Purkinje cell (primary cell): ENCODE results near the gene CHTF8. TPM values are rescaled to one million over a fixed set of nuclear protein-coding genes. Genes with fewer than 3 reads are reported as not detected.

ENCODE experiments used
- polyA plus RNA-seq: library from polyadenylated mRNA; unstranded; fragments of >200 nt; fragmentation: Nextera tagmentation; gene quantifications from 2 replicates; pipeline ENCODE4 v1.2.1, GENCODE V29; 2014

The CHTF8 gene, protein sequence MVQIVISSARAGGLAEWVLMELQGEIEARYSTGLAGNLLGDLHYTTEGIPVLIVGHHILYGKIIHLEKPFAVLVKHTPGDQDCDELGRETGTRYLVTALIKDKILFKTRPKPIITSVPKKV
- 1.3 and 1.6 TPM in 2 replicates for polyA plus RNA-seq

DNA sequence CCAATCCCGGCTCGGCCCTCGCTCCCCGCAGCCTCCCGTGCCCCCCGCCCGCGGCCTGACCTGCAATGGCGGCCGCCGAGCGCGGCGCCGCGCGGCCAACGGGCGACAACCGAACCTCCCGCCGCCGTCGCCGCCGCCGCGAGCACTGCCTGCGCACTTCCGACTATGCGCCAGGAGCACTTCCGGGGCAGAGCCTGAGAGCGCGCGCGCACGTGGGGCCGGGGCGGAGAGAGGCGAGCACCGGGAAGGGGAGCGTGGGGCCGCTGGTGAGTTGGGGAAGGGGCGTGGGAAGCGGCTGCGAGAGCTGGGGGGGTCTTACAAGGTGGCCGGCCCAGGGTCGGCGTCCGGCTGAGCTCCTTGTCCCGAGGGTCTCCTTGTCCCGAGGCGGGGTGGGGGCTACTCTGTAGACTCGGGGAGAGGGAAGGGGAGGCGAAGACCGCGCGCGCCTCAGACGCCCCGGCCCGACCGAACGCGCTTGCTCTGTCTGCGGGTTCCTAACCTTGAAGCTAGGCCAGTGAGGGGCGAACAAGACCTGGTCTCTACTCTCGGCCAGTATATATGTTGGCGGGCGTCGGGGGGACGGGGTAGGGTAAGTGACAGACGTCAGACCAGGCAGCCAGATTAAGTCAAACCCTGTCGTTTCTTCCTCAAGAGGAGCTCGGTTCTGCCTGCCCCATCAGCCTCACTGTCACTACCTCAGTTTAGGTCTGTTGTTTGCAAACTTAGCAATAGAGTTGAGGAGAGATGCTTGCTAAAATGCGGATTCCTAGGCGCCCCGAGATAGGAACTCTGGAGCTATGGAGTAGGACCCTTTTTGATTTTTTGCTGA lies at the start of gene CHTF8, which contains the start of gene UTP4:
CHTF8 (minus strand) TSS at position 165 of the 829 bp plus-strand sequence. CDS start 11,130 bp downstream, outside the sequence.
UTP4 (plus strand) TSS at position 226 of the 829 bp plus-strand sequence. CDS start 811 bp downstream, outside the sequence.

DNA sequence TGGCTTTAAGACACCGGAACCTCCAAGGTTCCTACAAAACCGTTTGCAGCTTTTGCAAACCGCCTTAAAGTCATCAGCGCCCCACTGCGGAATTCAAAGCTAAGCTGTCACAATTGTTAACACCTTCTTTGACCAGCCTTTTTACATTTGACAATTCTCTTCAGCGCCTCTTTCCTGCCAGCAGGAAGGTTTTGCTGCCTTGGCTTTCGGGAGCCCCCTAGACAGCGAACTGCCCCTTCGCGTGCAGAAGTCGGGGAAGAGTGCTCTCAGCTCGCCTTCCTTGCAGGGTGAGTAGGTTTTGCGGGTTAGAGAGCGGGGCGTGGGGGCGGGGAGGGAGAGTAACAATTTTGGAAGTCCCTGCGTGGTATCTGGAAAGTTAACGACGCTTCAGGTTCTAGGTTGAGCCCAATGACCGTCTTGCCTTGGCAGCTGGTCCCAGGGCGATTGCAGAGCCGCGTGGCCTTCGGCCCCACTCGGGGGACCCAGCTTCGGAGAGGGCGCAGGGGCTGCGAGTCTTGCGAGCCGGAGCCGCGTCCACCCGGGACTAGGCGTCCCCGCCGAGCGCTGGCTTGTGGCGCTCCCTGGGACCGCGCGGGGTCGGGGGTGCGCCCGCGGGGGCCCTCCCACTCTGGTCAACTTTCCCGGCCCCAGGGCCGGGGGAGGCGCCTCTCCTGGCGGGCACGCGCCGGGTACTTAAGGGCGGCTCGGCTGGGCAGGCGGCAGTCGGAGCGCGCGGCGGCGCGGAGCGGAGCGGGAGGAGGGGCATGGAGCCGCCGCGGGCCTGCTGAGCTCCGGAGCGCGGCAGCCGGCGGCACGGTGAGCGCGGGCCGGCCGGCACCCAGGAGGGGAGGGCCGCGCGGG lies 26.7 kb downstream of the CHTF8 start, which contains the start of gene HAS3:
HAS3 (plus strand) TSS at position 153 of the 861 bp plus-strand sequence. CDS start 3,743 bp downstream, outside the sequence.

Other genes starting within 250 kb of the CHTF8 start
- gene HAS3, start 26.9 kb downstream of the CHTF8 start, polyA plus RNA-seq: 0.11 and 0.25 TPM in 2 replicates
- gene UTP4, start 61 bp upstream of the CHTF8 start, polyA plus RNA-seq: 21.9 and 30.9 TPM in 2 replicates
- gene SNTB2, start 54.6 kb upstream of the CHTF8 start, polyA plus RNA-seq: 0.71 and 3.8 TPM in 2 replicates
- gene VPS4A, start 178.8 kb upstream of the CHTF8 start, polyA plus RNA-seq: 13.2 and 17.3 TPM in 2 replicates
- gene PDF, start 198.0 kb upstream of the CHTF8 start, polyA plus RNA-seq: 0.73 and 1.5 TPM in 2 replicates
- 1.9 and 3.9 TPM in 2 replicates for gene COG8, start 207.0 kb upstream of the CHTF8 start, polyA plus RNA-seq
- 8.2 and 11.3 TPM in 2 replicates for gene NIP7, start 207.2 kb upstream of the CHTF8 start, polyA plus RNA-seq
- not detected in 2 replicates for gene TMED6, start 219.2 kb upstream of the CHTF8 start, polyA plus RNA-seq